ENCODE data around the gene MAML2.

DNA sequence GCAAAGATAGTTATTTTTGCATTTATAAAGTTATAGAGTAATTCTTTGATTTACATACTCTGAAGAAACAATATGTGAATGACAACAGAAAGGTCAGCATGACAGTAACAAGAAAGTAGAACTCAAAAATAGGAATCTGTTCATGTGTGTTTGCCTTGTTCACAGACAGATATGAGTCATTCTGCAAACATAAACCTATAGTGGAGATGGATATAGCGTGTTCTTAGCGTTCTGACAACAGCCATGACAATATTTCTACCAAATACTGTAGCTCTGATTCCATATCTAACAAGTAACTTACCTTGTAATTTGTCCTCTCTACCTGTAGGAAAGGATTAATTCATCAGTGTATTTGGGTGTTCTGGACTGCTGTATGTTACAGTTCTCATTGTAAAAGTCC, 210.6 kb downstream of the MAML2 start:
- TF ChIP-seq NR3C1 (CRISPR knock-in tag; IDR thresholded peaks at IDR 0.05) (no peak), KAT2B (IDR thresholded peaks at IDR 0.05; ENCODE audit: low read depth, low read length) (no peak), GATA2 (CRISPR knock-in tag; IDR thresholded peaks at IDR 0.05) (no peak), POLR2AphosphoS2 (IDR thresholded peaks at IDR 0.05; ENCODE audit: low read length) (no peak), ZNF780A (CRISPR knock-in tag; IDR thresholded peaks at IDR 0.05) (no peak), MYBL2 (IDR thresholded peaks at IDR 0.05; ENCODE audit: low read depth) (no peak), MYBL2 (CRISPR knock-in tag; IDR thresholded peaks at IDR 0.05; ENCODE audit: borderline replicate concordance) (no peak)
- TF ChIP-seq, protein P1, sequence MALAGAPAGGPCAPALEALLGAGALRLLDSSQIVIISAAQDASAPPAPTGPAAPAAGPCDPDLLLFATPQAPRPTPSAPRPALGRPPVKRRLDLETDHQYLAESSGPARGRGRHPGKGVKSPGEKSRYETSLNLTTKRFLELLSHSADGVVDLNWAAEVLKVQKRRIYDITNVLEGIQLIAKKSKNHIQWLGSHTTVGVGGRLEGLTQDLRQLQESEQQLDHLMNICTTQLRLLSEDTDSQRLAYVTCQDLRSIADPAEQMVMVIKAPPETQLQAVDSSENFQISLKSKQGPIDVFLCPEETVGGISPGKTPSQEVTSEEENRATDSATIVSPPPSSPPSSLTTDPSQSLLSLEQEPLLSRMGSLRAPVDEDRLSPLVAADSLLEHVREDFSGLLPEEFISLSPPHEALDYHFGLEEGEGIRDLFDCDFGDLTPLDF (CRISPR knock-in tag; IDR thresholded peaks at IDR 0.05) = no peak

All from K562 (cell line).